Measurements from ENCODE around the gene RPS16. TPM values are rescaled to one million over a fixed set of nuclear protein-coding genes. Genes with fewer than 3 reads are reported as not detected.

Gene RPS16
- total and polyA plus RNA-seq, 2 of the 13 experiments (the other 11 are each of a cell fraction or from before 2014, with no cell fraction given): 488 to 2,583 TPM

DNA sequence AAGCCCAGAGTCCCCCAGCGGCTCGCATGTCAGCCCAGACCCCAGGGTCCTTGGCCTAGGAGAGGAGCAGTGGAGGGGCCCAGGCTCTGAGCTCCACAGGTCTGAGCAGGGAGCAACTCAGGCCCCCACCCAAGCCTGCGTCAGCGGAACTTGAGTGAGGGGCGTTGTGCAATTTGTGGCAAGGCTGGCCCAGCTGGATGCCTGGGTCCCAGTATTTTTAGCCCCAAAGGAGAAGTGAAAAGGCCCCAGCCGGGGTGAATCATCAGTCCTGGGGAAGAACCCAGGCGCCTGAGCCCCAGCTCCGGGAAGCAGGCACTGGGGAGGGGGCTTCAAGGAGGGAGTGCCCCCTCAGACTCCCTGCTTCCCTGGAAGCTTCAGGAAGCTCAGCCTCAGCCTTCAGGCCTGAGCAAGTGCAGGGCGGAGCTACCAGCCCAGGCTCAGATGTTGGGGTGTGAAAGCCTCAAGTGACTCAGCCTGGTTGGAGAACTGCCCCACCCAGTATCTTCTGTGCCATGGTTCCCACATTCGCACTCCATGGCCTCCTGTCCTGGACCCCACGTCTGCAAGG is 37.4 kb downstream of the RPS16 start:
- ChIA-PET POLR2A (interaction anchor here (0.5 to 3.4 kb wide), 14 partner anchors 8 to 1620 kb away, joined by 3 to 123 read pairs (median 8); partner anchors contain the start of genes EID2, EID2B, MED29 and PAF1), CTCF (ENCODE audit: low intra/inter-chr PET ratio, low total read pairs) (interaction anchor here (4.2 kb wide), 1 partner anchor 13 kb away, joined by 127 read pairs; the partner anchor contains the start of gene PLEKHG2)
- Histone ChIP-seq H3K9ac (ENCODE audit: insufficient read depth, low read depth, low read length) (peak overlapping the region; percentile 85), H3K36me3 (replicated peaks in 1 of 2; ENCODE audit: control insufficient read depth in 1 of 2, insufficient read depth in 2 of 2, low read length in 2 of 2) (peaks cover 2 to 10% of the 10 kb centered on the region in 2 experiments; a peak in 3 of 5 replicates), H3K4me2 (ENCODE audit: low read depth, low read length) (peak overlapping the region; percentile 88), H2AFZ (ENCODE audit: low read length) (no peak overlapping the region), H3K27me3 (ENCODE audit: control insufficient read depth in 1 of 2, insufficient read depth in 2 of 2, low read length in 2 of 2) (no peaks in the 10 kb centered on the region), H3K4me3 (replicated peaks in 1 of 3; ENCODE audit: insufficient read depth in 1 of 3, low read depth in 2 of 3, low read length in 3 of 3) (peak overlapping the region; percentile 29 to 57 (median 34)), H3K79me2 (ENCODE audit: insufficient read depth, low read length) (no peaks in the 10 kb centered on the region), H3K9me3 (ENCODE audit: low read length) (no peaks in the 10 kb centered on the region), H4K20me1 (ENCODE audit: insufficient read depth, low read length) (no peaks in the 10 kb centered on the region), H3K27ac (ENCODE audit: extremely low read length, insufficient read depth, low read length) (peak overlapping the region; percentile 98), H3K4me1 (ENCODE audit: insufficient read depth, low read length) (peaks cover 65% of the 10 kb centered on the region)
- BruUV-seq (replicated peaks): TSS peak; percentile 56
- FAIRE-seq (peak; percentile 28), ATAC-seq (peak; percentile 19), DNase-seq (ENCODE audit: low spot score) (peak; percentile 36)
- in situ Hi-C loops (cut with HindIII; ENCODE audit: extremely low pct_ligation_motif_present, low pct_unique_long_range_greater_than_20kb): no loop called here
- intact Hi-C loops (cut with micrococcal nuclease; ENCODE audit: unreplicated experiment): loop anchor here (1.0 kb wide), 1 partner anchor 8 kb away; no protein-coding TSS in a partner anchor
- WGBS (ENCODE audit: low lambda C conversion rate): 5% methylated on average over 4 of the region's 11 CpGs
- no peak for TF ChIP-seq CREB1 (IDR thresholded peaks at IDR 0.05)
- TF ChIP-seq CREB1 (CRISPR knock-in tag; IDR thresholded peaks at IDR 0.05): peak; percentile 71; the same call in 1 of the 2 replicates
- TF ChIP-seq, protein P1, sequence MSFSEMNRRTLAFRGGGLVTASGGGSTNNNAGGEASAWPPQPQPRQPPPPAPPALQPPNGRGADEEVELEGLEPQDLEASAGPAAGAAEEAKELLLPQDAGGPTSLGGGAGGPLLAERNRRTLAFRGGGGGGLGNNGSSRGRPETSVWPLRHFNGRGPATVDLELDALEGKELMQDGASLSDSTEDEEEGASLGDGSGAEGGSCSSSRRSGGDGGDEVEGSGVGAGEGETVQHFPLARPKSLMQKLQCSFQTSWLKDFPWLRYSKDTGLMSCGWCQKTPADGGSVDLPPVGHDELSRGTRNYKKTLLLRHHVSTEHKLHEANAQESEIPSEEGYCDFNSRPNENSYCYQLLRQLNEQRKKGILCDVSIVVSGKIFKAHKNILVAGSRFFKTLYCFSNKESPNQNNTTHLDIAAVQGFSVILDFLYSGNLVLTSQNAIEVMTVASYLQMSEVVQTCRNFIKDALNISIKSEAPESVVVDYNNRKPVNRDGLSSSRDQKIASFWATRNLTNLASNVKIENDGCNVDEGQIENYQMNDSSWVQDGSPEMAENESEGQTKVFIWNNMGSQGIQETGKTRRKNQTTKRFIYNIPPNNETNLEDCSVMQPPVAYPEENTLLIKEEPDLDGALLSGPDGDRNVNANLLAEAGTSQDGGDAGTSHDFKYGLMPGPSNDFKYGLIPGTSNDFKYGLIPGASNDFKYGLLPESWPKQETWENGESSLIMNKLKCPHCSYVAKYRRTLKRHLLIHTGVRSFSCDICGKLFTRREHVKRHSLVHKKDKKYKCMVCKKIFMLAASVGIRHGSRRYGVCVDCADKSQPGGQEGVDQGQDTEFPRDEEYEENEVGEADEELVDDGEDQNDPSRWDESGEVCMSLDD (CRISPR knock-in tag; IDR thresholded peaks at IDR 0.05; ENCODE audit: borderline replicate concordance): 0 out of 2 replicates have a peak, but pooled peaks have one; percentile 35
- no peak for TF ChIP-seq ZNF564 (CRISPR knock-in tag; IDR thresholded peaks at IDR 0.05)
- peak; percentile 12; the same call in 1 of the 2 replicates for TF ChIP-seq ZFY (CRISPR knock-in tag; IDR thresholded peaks at IDR 0.05)
- TF ChIP-seq, protein P2, sequence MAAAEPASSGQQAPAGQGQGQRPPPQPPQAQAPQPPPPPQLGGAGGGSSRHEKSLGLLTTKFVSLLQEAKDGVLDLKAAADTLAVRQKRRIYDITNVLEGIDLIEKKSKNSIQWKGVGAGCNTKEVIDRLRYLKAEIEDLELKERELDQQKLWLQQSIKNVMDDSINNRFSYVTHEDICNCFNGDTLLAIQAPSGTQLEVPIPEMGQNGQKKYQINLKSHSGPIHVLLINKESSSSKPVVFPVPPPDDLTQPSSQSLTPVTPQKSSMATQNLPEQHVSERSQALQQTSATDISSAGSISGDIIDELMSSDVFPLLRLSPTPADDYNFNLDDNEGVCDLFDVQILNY (CRISPR knock-in tag; conservative IDR thresholded peaks at IDR 0.05): no peak
- TF ChIP-seq CEBPB (IDR thresholded peaks at IDR 0.05; ENCODE audit: borderline replicate concordance, low read depth, low read length): peak; percentile 85
- TF ChIP-seq SRY (CRISPR knock-in tag; IDR thresholded peaks at IDR 0.05): peak; percentile 20; the same call in 1 of the 2 replicates
- TF ChIP-seq BCL6 (CRISPR knock-in tag; IDR thresholded peaks at IDR 0.05): no peak
- no peak for TF ChIP-seq ZFAT (CRISPR knock-in tag; conservative IDR thresholded peaks at IDR 0.05)
- TF ChIP-seq, protein P3, sequence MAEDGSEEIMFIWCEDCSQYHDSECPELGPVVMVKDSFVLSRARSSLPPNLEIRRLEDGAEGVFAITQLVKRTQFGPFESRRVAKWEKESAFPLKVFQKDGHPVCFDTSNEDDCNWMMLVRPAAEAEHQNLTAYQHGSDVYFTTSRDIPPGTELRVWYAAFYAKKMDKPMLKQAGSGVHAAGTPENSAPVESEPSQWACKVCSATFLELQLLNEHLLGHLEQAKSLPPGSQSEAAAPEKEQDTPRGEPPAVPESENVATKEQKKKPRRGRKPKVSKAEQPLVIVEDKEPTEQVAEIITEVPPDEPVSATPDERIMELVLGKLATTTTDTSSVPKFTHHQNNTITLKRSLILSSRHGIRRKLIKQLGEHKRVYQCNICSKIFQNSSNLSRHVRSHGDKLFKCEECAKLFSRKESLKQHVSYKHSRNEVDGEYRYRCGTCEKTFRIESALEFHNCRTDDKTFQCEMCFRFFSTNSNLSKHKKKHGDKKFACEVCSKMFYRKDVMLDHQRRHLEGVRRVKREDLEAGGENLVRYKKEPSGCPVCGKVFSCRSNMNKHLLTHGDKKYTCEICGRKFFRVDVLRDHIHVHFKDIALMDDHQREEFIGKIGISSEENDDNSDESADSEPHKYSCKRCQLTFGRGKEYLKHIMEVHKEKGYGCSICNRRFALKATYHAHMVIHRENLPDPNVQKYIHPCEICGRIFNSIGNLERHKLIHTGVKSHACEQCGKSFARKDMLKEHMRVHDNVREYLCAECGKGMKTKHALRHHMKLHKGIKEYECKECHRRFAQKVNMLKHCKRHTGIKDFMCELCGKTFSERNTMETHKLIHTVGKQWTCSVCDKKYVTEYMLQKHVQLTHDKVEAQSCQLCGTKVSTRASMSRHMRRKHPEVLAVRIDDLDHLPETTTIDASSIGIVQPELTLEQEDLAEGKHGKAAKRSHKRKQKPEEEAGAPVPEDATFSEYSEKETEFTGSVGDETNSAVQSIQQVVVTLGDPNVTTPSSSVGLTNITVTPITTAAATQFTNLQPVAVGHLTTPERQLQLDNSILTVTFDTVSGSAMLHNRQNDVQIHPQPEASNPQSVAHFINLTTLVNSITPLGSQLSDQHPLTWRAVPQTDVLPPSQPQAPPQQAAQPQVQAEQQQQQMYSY (CRISPR knock-in tag; IDR thresholded peaks at IDR 0.05): no peak
- 0 out of 2 replicates have a peak, but pooled peaks have one; percentile 36 for TF ChIP-seq NFKB2 (CRISPR knock-in tag; IDR thresholded peaks at IDR 0.05; ENCODE audit: borderline replicate concordance)
- no peak for TF ChIP-seq ZSCAN30 (CRISPR knock-in tag; IDR thresholded peaks at IDR 0.05)
- no peak for TF ChIP-seq CHCHD3 (CRISPR knock-in tag; IDR thresholded peaks at IDR 0.05)
- no peak for TF ChIP-seq HNRNPH1 (optimal IDR thresholded peaks at IDR 0.05; ENCODE audit: low read depth, low read length)
- no peak for TF ChIP-seq RAD21 (CRISPR knock-in tag; IDR thresholded peaks at IDR 0.05)
- TF ChIP-seq RXRA (CRISPR knock-in tag; IDR thresholded peaks at IDR 0.05): no peak
- TF ChIP-seq ZNF501 (CRISPR knock-in tag; IDR thresholded peaks at IDR 0.05): peak; percentile 76

All from HepG2 (cell line).